Measurements from ENCODE around the gene PYROXD2.
"Not testable (repeated sequence)": the region's sequence is repeated elsewhere in the genome, so short reads cannot be mapped to it uniquely, and the experiment has no call there.

The PYROXD2 gene

GRCh38 chr10:98388101-98388655 lies 26.8 kb downstream of the PYROXD2 start:
- no peak for DNase-seq

GRCh38 chr10:98384531-98385133 lies 30.4 kb downstream of the PYROXD2 start:
- DNase-seq = no peak

DNA sequence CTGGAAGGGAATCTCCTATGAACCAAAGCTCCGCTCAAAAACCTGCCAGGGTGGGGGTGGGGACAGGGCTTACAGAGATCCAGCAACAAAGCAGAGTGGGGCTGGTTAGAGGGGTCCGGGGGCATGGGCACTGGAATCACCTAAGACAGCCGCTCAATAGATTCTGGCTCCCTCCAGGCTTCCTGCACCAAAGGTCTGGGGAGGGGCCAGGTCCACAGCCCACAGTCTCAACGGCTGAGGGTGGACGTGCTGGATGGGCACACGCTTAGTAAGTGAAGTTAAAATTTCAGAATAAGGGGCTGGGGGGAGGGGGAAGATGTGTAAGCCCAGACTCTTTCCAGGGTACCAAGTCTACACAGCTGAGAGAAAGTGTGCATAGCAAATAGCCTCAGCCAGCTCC lies 31.1 kb downstream of the PYROXD2 start:
- no peak for DNase-seq

GRCh38 chr10:98383134-98383667 lies 31.8 kb downstream of the PYROXD2 start:
- DNase-seq = not testable (repeated sequence)

- no peak for DNase-seq
These were observed 32.3 kb downstream of the PYROXD2 start for GRCh38 chr10:98382691-98383101.

GRCh38 chr10:98380493-98381339 lies 34.3 kb downstream of the PYROXD2 start:
- DNase-seq = no peak

DNA sequence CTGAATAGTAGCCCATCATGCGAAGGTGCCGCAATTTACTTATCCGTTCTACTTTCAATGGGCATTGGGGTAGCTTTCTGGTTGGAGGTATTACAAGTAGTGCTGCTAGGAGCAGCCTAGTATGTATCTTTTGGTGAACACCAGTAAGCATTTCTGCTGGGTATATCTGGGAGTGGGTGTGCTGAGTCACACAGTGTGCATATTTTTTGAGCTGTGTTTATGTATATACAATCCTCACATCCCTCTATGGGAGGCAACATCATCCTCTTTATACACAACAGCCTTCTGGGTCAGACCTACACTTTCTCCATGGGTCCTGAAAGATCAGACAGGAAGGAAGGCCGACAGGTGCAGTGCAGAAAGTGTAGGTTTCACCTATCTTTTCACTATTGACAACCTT lies 36.3 kb downstream of the PYROXD2 start:
- DNase-seq = no peak

DNA sequence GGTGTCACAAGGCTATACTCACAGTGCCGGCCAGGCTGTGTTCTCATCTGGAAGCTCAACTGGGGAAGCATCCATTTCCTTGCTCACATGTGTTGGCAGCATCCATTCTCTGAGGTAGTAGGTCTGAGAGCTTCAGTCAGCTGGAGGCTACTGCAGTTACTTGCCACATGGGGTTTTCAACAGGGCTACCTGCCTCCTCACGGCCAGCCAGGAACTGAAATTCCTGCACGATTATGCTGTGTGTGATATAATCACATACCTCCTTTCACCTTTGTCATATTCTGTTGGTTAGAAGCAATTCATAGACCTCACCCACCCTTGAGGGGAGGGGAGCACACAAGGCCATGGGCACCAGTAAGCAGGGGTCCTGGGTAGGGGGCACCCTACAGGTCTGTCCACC lies 37.4 kb downstream of the PYROXD2 start:
- DNase-seq = no peak

GRCh38 chr10:98377001-98377400 lies 38.0 kb downstream of the PYROXD2 start:
- DNase-seq = no peak

DNA sequence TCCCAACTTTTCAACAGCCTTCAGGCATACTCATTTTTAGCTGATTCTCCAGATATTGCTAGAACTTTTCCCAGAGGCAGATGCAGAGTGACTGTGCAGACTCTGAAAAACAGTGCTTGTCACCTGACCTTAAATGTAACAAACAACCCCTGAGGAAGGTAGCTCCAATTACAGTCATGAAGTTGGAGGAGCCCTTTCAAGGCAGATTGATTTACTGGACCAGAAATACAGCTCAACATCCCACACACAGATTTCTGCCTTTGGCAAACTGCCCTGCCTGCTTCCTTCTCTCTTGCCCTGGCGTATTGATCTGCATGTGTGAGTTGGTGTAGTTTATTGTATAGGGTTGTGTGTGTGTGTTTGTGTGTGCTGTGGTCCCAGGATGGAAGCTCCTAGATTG lies 38.5 kb downstream of the PYROXD2 start:
- no peak for DNase-seq

GRCh38 chr10:98374217-98374985 lies 40.6 kb downstream of the PYROXD2 start:
- DNase-seq = no peak

DNA sequence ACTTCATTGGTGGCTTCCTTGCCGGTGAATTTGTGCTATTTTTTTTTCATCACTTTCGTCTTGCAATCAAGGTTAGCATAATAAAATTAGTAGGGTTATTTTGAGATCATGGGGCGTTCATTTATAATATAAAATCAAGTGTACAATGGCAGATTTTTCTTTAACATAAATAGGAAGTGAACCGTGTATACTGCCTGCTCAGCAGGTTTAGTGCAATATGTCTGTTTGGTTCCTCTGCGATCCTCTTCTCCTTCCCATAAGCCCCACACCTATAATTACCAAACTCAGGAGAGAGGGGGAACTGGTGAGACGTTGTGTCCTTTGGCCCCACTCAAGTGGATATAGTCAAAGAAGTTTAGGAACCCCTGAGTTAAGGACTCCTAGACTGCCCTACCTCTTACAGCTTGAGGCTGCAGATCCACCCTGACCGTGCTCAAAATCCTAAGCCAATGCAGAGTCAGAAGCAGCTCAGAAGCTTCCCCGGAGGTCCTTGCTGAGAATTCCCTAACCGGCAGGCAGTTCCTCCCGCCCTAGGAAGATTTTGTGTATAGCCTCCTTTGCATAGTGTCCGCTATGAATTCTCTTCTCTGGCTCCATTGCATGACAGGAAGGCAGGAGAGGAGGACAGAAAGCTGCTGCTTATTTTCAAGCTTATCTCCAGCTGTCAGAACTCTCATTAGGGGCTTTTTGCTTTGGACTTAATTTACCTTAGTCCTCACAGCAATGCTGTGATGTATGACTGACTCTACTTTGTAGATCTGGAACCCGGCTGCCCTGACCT lies 41.5 kb downstream of the PYROXD2 start:
- DNase-seq = no peak

- DNase-seq = no peak
These were observed 43.9 kb downstream of the PYROXD2 start for GRCh38 chr10:98370831-98371820.

GRCh38 chr10:98369801-98370200 lies 45.2 kb downstream of the PYROXD2 start:
- DNase-seq = no peak

DNA sequence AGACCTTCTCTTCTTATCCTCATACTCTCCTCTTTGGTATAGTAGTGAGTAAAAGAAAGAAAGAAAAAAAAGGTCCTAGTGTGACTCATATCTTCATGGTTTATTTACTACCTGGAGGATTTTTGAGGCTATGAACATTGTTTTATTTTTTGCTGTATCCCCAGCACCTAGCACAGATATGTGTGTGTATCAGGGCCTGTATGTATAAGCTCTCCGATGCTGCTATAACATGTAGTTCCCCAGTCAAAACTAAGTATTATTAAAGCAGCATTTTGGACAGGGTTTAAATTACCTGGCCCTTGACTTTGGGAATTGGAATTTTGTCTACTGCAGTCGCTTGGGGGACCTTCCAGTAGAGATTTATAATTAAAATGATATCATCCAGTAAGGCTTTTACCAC lies 46.3 kb downstream of the PYROXD2 start:
- no peak for DNase-seq

DNA sequence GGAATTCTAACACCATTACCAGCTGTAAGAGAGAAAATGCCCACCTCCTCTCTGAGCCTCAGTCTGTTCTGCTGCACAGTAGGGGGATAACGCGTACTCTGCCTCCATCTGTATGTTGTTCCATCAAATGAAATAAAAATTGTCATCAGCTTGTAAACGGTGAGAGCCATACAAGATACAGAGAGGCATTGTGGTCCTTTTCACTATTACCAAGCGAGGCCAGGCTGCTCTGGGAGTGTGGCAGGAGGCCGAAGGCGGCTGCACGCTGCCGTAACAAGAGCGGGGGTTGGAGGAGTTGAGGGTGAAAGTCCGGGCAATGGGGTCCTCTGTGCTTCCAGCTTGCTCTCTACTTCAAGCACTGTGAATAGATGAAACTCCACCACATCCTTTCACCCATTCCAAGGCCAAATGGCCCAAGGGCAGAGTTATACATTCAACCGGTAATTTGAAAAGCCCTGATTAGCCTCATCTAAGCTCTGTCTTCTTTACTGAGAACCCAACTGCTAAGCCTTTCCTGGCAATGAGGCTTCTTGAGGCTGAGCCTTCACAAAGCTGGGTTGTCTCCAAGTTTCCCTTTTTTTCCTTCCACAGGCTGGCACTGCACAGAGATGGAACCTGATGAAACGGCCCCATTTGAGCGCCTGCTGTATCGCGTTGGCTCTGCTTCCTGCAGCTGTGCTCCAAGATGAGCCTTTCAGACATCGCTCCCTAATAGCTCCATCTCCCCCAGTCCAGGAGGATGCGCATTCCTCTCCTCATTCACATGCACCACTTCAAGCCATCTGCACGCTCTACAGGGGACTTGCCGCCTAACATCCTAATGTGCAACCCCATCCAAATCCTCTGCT lies 47.2 kb downstream of the PYROXD2 start:
- DNase-seq = no peak

GRCh38 chr10:98366062-98366530 lies 48.9 kb downstream of the PYROXD2 start:
- DNase-seq = no peak

GRCh38 chr10:98365406-98366061 lies 49.4 kb downstream of the PYROXD2 start:
- DNase-seq = no peak

GRCh38 chr10:98364432-98365102 lies 50.4 kb downstream of the PYROXD2 start:
- DNase-seq = no peak

Measured in cortex of kidney (tissue), 1 donor.